HPDE6-E6E7 (cell line): ENCODE measurements around the gene VASP.
A peak's percentile ranks its signal among the peaks of the same experiment; 100 is the strongest.

Experiments
- DNase-seq: peaks from one replicate; pipeline ENCODE4 v3.0.0; 2011; ENCODE audit warnings: missing footprints; ENCODE audit errors: extremely low spot score

Gene VASP

GRCh38 chr19:45514376-45515051, 7.2 kb downstream of the VASP start:
- DNase-seq: no peak

GRCh38 chr19:45515081-45515624, 7.9 kb downstream of the VASP start:
- DNase-seq: no peak

- no peak for DNase-seq
Measured at GRCh38 chr19:45515807-45516401, 8.6 kb downstream of the VASP start.

GRCh38 chr19:45517238-45517637, 10.0 kb downstream of the VASP start:
- no peak for DNase-seq

GRCh38 chr19:45517641-45518468, 10.6 kb downstream of the VASP start:
- no peak for DNase-seq

GRCh38 chr19:45518469-45518826, 11.2 kb downstream of the VASP start:
- no peak for DNase-seq

- DNase-seq: no peak
Measured at GRCh38 chr19:45522010-45522941, 15.0 kb downstream of the VASP start.

GRCh38 chr19:45523642-45524256, 16.5 kb downstream of the VASP start:
- peak; percentile 77 for DNase-seq

GRCh38 chr19:45524575-45525129, 17.4 kb downstream of the VASP start:
- DNase-seq: no peak

GRCh38 chr19:45526143-45526542, 18.9 kb downstream of the VASP start:
- no peak for DNase-seq

GRCh38 chr19:45526971-45527370, 19.7 kb downstream of the VASP start:
- DNase-seq: no peak

GRCh38 chr19:45527731-45528130, 20.5 kb downstream of the VASP start:
- no peak for DNase-seq

- peak; percentile 89 for DNase-seq
Measured at GRCh38 chr19:45528149-45528743, 21.0 kb downstream of the VASP start.

- DNase-seq: peak; percentile 83
Measured at GRCh38 chr19:45528744-45529419, 21.6 kb downstream of the VASP start.

GRCh38 chr19:45529420-45529785, 22.1 kb downstream of the VASP start:
- no peak for DNase-seq

GRCh38 chr19:45531349-45531748, 24.1 kb downstream of the VASP start:
- DNase-seq: no peak

GRCh38 chr19:45539459-45539858, 32.2 kb downstream of the VASP start:
- no peak for DNase-seq

GRCh38 chr19:45542234-45542668, 35.0 kb downstream of the VASP start:
- no peak for DNase-seq

GRCh38 chr19:45547211-45547770, 40.0 kb downstream of the VASP start:
- DNase-seq: no peak
